Measurements from ENCODE around the gene DNAJC17.

DNAJC17 gene, protein sequence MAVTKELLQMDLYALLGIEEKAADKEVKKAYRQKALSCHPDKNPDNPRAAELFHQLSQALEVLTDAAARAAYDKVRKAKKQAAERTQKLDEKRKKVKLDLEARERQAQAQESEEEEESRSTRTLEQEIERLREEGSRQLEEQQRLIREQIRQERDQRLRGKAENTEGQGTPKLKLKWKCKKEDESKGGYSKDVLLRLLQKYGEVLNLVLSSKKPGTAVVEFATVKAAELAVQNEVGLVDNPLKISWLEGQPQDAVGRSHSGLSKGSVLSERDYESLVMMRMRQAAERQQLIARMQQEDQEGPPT

DNA sequence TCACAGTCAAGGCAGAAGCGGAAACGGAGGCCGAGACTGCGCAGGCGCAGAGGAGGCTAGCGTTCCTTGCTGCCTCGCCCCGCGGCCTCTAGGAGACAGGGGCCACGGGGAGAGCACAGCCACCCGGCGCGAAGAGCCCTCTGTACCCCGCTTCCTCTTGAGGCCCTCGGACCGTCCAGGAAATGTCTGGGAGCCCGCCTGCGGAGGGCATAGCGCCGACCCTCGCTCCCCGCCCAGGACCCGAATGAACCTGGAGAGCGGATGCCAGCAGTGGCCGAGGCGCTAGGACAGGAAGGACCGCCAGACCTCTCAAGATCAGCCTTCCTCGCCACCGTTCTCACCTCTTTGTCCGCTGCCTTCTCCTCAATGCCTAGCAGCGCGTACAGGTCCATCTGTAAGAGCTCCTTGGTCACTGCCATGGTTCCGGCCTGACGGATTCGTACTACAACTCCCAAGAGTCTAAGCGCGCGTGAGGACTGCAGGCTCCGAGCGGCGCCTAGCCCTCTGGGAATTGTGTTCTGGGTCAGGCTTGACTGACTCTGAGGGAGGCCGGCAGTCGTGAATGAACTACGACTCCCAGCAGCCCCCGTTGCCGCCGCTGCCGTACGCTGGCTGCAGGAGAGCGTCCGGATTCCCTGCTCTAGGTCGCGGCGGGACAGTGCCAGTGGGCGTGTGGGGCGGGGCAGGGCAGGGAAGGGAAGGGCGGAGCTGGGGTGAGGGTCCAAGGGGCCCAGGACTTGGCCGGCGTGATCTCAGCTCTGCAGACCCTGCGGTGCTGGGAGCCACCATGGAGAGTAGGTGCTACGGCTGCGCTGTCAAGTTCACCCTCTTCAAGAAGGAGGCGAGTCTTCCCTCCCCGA, at the start of gene DNAJC17, which contains the start of gene ZFYVE19:
TSS of gene DNAJC17 (minus strand) at position 446 of the 860 bp plus-strand sequence. CDS start at position 419, 27 bp downstream.
TSS of gene ZFYVE19 (plus strand) at position 62 of the 860 bp plus-strand sequence. CDS start at position 563, 501 bp downstream.
- peak within 1 kb of the TSS; percentile 88 to 99 (median 96) for H3K27ac ChIP-seq
- H3K4me3 ChIP-seq, result peak within 1 kb of the TSS; percentile 74 to 97 (median 91)

DNA sequence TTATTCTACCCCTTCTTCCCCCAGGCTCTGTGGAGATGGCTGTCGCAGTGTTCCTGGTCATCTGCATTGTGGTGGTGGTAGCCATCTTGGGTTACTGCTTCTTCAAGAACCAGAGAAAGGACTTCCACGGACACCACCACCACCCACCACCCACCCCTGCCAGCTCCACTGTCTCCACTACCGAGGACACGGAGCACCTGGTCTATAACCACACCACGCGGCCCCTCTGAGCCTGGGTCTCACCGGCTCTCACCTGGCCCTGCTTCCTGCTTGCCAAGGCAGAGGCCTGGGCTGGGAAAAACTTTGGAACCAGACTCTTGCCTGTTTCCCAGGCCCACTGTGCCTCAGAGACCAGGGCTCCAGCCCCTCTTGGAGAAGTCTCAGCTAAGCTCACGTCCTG, 49.5 kb upstream of the DNAJC17 start:
- H3K4me3 ChIP-seq, result no peak overlapping the region
- H3K27ac ChIP-seq, result peak overlapping the region in 17 of 21 experiments; percentile 7 to 71 (median 47)

DNA sequence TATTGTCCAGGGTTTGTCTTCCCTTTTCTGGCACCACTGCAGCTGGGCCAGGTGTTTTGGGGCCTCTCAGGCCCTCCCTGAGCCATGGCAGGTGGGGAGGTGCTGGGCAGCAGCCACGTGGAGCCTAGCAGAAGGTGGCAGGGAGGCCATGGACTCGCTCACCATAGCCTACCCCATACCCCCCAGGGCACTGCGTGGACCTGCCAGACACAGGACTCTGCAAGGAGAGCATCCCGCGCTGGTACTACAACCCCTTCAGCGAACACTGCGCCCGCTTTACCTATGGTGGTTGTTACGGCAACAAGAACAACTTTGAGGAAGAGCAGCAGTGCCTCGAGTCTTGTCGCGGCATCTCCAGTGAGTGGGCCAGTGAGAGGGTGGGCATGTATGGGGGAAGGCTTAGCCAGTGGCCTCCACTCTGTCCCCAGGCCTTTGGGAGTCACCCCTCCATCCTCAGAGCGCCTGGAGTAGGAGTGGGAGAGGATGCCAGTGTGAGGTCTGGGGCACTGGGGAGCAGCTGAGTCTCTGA, 48.5 kb upstream of the DNAJC17 start:
- Histone ChIP-seq H3K4me3 (no peak overlapping the region), H3K27ac (no peak overlapping the region)

DNA sequence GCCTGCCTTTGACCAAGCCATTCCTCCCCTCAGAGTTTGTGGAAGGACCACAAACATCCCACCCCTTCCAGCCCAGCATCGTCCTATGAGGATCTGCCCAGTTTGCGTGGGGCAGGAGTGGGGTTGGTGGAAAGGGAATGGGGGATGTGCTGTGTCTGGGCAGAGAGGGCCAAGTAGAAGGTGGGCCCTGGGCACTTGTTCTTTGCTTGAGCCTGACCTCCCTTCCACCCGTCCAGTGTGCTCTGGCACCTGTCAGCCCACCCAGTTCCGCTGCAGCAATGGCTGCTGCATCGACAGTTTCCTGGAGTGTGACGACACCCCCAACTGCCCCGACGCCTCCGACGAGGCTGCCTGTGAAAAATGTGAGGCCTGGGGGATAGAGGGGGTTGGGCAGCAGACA, 46.9 kb upstream of the DNAJC17 start:
- no peak overlapping the region for H3K27ac ChIP-seq
- no peak overlapping the region for H3K4me3 ChIP-seq

DNA sequence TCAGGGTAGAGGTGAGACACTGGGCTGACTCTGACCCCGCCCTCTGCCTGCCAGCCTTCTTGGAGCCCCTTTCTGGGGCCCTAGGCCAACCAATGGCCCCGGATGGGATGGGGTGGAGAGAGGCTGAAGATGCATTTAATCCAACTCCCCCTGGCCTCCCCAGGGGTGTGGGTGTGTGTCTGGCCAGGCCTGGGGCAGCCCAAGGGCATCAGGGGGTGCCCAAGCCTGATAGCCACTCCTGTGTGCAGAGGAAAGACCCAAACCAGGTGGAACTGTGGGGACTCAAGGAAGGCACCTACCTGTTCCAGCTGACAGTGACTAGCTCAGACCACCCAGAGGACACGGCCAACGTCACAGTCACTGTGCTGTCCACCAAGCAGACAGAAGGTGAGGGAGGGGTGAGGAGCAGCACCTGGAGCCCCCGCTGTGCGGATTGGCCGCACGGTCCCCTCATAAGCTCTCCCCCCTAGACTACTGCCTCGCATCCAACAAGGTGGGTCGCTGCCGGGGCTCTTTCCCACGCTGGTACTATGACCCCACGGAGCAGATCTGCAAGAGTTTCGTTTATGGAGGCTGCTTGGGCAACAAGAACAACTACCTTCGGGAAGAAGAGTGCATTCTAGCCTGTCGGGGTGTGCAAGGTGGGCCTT, 46.1 kb upstream of the DNAJC17 start:
- Histone ChIP-seq H3K4me3 (no peak overlapping the region), H3K27ac (no peak overlapping the region)

DNA sequence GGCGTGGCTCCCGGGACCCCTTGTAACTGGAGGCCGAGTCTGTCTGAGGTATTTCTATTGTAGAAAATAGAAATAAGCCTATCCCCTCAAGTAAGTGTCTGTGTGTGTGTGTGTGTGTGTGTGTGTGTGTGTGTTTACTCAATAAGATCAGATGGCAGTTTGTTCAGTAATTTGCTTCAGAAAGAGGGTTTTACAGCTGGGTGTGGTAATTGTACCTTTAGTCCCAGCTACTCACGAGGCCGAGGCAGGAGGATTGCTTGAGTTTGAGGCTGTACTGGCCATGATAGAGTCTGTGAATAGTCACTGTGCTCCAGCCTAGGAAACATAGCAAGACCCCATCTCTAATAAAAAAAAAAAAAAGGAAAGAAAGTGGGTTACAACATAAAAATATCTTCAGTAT, 45.3 kb upstream of the DNAJC17 start:
- H3K27ac ChIP-seq, result no peak overlapping the region
- H3K4me3 ChIP-seq, result no peak overlapping the region

DNA sequence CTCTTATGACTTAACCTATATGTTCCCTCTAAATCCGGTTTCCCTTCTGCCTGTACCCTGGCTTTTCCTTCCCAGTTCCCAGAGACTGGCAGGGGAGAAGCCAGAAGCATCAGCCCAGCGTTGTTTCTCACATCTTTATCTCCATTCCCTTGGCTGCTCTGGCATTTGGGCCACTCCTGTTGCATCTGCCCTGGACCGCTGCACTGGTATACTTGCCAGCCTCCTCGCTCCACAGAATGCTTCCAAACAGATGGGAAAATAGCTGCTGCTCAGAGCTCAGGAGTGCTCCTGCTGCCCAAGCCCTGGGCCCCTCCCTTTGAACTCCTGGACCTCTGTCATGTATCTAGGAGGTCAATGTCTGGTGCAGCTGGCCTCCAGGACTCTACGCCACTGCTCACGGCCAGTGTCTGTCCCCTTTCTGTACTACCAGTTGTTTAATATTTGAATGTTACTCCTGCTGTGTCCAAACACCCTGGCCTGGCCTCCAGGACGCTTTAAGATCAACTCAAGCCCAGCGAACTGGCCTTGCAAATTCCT, 43.4 kb upstream of the DNAJC17 start:
- Histone ChIP-seq H3K27ac (no peak overlapping the region), H3K4me3 (no peak overlapping the region)

DNA sequence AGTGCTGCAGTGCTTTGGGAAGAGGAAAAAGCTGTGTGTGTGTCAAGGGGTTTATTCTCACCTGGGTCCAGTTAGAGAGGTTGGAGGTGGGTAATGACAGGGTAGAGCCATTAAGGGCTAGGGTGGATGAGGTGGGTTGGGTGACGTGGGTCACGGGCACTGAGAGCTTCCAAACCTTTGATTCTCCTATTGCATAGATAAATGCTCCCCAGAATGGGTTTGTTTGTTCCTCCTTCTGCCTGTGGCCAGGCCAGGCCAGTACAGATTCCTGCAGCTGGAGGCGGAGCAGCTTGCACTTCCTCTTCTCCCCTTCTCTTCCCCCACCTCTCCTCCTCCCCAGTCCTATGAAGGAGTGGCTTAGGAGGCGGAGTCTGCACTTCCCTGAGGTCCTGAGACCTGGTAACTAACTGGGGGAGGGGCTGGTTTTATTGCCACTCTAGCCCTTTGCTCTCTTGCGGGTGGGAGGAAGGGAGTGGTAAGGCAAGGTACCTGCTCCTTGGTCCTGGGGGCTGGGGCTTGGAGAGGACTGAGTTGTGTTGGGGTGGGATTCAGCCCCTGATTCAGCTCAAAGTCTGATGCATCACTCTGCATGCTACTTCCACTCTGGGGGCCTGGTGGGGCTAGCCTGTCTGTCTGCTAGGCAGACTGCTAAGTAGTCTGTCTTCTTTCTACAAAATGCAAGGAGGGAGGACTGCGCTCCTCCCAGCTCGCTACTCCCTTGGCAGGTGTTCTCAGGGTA, 40.1 kb upstream of the DNAJC17 start:
- Histone ChIP-seq H3K4me3 (peak overlapping the region in 6 of 7 experiments; percentile 6 to 79 (median 68)), H3K27ac (peak overlapping the region in 20 of 21 experiments; percentile 6 to 92 (median 78))

DNA sequence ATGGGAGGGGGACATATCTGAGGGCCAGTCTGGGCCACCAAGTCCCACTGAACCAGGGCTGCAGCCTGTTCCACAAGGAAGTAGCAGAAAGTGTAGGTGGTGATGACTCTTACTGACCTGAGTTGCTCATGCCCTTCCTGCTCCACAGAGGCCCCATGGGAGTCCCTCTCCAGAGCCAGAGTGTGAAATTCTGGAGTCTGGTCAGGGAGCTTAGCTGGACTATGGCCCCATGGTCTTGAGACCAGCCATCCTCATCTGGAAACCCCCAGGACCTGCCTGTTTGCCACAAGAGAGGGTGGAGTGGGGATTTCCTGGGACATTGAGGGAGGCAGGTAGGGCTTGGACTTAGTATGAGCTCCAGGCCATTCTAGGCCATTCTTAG, 39.6 kb upstream of the DNAJC17 start:
- Histone ChIP-seq H3K27ac (peak overlapping the region in 20 of 21 experiments; percentile 6 to 92 (median 78)), H3K4me3 (peak overlapping the region in 6 of 7 experiments; percentile 6 to 79 (median 68))

DNA sequence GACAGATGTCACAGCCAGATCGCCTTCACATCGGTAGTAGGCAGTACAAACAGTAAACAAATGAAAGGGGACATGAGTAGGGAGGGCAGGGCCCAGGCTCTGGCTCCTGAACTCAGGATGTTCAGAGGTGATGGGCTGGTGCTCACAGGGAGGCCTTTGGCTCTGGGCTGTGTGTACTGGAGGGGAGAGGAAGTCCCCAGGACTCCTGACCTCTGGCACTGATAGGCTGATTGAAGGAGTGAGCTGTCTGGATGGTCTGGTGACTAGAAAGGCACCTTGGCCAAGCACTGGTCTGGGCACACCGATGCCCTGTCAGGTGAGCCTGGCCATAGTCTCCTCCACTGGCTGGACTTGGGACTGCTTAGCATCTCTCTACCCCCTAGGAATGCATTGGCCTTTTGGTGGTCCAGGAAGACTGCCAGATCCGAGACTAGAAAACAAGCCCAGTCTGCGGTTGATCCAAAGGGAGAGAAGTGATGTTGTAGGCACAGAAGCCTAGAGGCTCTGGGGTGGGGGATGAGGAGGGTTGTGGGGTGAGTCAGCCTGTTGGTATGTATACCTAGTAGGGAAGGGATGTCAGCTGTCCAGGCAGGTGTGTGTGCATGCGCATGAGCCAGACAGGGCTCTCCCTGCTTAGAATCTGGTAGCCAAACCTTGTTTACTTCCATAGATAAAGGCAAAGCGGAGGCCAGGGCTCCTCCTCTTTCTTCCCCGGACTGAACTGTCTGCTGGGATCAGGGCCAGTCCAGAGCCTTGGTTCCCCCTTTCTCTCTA, 38.4 kb upstream of the DNAJC17 start:
- peak overlapping the region; percentile 45 to 79 (median 69) for H3K4me3 ChIP-seq

DNA sequence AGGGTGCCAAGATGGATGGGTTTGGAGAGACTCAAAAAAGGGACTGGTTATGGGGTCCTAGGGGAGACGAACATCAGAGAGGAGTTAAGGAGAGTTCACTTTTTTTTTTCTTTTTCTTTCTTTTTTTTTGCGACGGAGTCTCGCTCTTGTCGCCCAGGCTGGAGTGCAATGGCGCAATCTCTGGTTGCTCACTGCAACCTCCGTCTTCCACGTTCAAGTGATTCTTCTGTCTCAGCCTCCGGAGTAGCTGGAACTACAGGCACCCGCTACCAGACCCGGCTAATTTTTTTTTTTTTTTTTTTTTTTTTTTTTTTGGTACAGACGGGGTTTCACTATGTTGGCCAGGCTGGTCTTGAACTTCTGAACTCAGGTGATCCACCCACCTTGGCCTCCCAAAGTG, 37.8 kb upstream of the DNAJC17 start:
- H3K27ac ChIP-seq, result peak overlapping the region in 20 of 21 experiments; percentile 69 to 94 (median 87)
- H3K4me3 ChIP-seq, result peak overlapping the region; percentile 45 to 79 (median 69)

More for the DNA sequence above, 38.4 kb upstream of the DNAJC17 start:
- peak overlapping the region in 19 of 21 experiments; percentile 19 to 94 (median 83) for H3K27ac ChIP-seq

DNA sequence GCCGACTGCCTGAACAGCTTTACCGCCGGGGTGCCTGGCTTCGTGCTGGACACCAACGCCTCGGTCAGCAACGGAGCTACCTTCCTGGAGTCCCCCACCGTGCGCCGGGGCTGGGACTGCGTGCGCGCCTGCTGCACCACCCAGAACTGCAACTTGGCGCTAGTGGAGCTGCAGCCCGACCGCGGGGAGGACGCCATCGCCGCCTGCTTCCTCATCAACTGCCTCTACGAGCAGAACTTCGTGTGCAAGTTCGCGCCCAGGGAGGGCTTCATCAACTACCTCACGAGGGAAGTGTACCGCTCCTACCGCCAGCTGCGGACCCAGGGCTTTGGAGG, 37.4 kb upstream of the DNAJC17 start:
- H3K4me3 ChIP-seq, result peak overlapping the region; percentile 45 to 79 (median 69)
- H3K27ac ChIP-seq, result peak overlapping the region; percentile 52 to 94 (median 87)

DNA sequence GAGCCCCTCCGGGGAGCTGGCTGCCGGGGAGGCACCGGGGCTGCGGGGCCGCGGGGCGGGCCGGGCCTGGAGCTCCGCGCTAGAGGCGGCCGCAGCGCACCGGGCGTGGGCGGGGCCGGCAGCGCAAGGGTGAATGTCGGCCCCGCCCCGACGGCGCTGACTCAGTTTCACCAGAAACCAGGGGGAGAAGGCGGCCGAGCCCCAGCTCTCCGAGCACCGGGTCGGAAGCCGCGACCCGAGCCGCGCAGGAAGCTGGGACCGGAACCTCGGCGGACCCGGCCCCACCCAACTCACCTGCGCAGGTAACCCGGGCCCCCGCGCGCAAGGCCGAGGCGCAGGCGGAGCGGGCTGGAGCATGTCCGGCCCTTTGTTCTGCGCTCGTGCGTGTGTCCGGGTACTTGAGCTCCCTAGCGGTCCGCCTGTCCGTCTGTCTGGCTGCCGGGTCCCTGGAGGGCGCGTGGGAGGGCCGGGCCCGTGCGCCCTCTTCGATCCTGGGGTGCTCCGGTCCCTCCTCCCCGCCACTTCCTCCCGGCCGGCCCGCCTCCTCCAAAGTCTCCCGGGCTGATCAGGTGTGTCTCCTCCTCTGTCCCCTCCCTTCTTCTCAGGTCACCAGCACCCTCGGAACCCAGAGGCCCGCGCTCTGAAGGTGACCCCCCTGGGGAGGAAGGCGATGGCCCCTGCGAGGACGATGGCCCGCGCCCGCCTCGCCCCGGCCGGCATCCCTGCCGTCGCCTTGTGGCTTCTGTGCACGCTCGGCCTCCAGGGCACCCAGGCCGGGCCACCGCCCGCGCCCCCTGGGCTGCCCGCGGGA, 36.8 kb upstream of the DNAJC17 start, which contains the start of gene SPINT1:
TSS of gene SPINT1 (plus strand) at position 164 of the 811 bp plus-strand sequence. CDS start at position 671, 507 bp downstream.
- peak within 1 kb of the TSS; percentile 45 to 79 (median 69) for H3K4me3 ChIP-seq
- peak within 1 kb of the TSS; percentile 52 to 94 (median 87) for H3K27ac ChIP-seq

DNA sequence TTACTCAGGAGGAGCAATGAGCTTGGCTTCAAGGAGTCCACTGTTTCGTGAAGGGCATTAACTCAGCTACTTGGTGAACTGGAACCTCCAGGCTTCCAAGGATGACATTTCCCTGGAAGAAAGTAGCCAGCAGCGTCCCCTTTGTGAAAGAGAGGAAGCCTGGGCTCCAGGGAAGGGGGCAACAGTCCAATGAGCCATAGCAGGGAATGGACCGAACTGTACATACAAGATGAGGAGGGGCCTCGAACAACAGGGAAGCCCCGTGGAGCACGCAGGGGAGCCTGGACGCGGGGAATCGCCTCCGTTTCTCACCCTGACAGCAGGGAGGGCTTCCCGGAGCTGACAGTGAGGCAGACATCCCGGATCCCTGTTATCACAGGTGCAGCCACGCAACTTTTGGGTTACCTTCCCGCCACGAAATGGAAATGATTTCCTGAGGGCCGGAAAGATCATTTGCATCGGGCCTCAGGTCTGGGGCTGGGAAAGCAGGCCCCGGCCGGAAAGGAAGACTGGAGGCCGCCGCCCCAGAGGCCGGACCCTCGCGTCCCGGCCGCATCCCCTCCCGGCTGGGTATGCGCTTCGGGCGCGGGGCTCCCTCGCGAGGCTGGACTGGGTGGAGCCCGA, 36.1 kb upstream of the DNAJC17 start:
- Histone ChIP-seq H3K27ac (peak overlapping the region in 20 of 21 experiments; percentile 9 to 94 (median 87)), H3K4me3 (peak overlapping the region; percentile 45 to 79 (median 69))

DNA sequence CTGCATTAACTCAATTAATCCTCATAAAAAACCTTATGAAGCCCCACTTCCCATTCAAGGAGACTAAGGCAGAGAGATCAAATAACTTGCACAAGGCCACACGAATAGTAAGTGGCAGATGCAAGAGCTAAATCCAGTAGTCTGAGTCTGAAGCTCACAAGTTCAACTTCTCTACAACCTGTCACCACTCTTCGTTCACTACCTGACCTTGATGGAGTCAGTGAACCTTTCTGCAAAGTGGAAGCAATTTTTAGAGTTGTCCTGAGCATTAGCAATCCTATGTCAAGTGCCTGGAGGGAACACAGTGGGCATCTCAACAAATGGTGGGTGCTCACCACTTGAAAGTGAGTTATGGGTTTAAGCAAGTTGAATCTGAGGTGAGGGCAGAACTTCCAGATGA, 34.5 kb upstream of the DNAJC17 start:
- Histone ChIP-seq H3K27ac (no peak overlapping the region), H3K4me3 (no peak overlapping the region)

DNA sequence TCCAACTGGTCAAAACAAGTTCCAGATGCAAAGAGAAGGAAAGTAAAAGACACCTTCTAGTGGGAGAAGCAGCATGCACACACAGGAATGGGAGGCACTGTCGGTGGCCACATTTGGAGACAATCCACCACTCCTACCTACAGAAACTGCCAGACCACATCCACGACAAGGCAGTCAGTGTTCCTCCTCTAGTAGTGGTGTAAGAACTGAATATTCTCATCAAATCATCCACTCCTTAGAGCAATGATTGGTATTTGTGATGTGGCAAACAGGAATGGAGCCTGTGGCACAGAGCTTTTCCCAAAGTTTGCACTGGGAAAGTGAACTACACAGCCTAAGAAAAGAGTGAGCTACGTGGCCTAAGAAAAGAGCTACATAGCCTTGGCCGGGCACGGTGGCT, 31.5 kb upstream of the DNAJC17 start:
- Histone ChIP-seq H3K4me3 (no peak overlapping the region), H3K27ac (peak overlapping the region in 1 of 21 experiments; percentile 24)

DNA sequence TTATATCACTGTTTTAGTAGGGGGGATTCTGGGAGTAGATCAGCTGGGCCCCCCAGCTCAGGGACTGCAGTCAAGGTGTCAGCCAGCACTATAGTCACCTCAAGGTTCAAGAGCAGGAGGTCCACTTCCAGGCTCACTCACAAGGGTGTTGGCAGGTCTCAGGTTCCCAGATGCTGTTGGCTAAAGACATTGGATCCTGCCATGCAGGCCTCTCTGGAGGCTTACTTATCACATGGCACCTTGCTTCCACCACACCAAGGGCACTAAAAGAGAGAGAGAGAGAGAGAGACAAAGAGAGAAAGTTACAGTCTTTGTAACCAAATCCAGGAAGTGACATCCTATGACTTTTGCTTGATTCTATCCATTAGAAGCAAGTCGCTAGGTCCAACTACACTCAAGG, 28.7 kb upstream of the DNAJC17 start:
- no peak overlapping the region for H3K4me3 ChIP-seq
- no peak overlapping the region for H3K27ac ChIP-seq
